Hematopoietic multipotent progenitor cell treated with erythropoietin and hydrocortisone succinate and interleukin-3 and kit ligand, for 15 days (in vitro differentiated cells): ENCODE measurements around the gene DNAH3.
"Not testable (repeated sequence)": the region's sequence is repeated elsewhere in the genome, so short reads cannot be mapped to it uniquely, and the experiment has no call there.

Experiments used
- DNase-seq: peaks from one replicate; pipeline ENCODE4 v3.0.0-alpha.2; 2015; ENCODE audit warnings: low spot score

DNAH3 gene, protein sequence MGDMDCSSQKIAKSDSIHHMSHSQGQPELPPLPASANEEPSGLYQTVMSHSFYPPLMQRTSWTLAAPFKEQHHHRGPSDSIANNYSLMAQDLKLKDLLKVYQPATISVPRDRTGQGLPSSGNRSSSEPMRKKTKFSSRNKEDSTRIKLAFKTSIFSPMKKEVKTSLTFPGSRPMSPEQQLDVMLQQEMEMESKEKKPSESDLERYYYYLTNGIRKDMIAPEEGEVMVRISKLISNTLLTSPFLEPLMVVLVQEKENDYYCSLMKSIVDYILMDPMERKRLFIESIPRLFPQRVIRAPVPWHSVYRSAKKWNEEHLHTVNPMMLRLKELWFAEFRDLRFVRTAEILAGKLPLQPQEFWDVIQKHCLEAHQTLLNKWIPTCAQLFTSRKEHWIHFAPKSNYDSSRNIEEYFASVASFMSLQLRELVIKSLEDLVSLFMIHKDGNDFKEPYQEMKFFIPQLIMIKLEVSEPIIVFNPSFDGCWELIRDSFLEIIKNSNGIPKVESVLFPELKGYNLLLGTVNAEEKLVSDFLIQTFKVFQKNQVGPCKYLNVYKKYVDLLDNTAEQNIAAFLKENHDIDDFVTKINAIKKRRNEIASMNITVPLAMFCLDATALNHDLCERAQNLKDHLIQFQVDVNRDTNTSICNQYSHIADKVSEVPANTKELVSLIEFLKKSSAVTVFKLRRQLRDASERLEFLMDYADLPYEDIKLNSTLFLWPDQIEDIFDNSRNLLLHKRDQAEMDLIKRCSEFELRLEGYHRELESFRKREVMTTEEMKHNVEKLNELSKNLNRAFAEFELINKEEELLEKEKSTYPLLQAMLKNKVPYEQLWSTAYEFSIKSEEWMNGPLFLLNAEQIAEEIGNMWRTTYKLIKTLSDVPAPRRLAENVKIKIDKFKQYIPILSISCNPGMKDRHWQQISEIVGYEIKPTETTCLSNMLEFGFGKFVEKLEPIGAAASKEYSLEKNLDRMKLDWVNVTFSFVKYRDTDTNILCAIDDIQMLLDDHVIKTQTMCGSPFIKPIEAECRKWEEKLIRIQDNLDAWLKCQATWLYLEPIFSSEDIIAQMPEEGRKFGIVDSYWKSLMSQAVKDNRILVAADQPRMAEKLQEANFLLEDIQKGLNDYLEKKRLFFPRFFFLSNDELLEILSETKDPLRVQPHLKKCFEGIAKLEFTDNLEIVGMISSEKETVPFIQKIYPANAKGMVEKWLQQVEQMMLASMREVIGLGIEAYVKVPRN (N-terminal part only)

DNA sequence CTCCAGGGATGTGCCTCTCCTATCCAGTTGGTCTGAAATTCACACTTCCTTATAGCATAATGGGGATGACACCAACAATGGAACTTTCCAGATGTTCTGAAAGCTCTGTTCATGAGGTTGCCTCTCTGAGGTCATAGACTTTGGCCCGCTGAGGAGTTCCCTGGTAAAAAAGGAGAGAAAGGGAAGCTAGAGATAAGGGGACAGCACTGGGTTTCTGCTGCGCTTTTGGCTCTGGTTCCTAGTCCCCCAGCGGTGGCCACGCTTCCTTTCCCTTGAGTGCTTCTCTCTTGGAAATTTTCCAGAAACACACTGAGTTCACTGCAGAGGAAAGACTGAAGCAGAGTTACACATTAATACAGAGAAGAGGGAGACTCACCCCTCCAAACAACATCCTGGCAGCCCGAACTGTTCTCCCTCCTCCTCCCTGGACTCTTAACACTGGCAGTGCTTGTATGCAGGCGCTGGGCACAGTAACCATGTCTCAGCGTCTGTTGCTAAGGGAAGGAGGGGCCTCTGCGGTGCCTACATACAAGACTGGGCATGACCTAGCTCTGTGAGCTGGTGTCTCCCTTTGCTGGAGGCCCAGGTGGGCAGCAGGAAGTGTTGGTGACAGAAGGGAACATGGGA is at the start of gene DNAH3:
DNAH3 (minus strand) TSS at position 472 of the 627 bp plus-strand sequence. CDS start 527 bp downstream, outside the sequence.
- no peak for DNase-seq

DNA sequence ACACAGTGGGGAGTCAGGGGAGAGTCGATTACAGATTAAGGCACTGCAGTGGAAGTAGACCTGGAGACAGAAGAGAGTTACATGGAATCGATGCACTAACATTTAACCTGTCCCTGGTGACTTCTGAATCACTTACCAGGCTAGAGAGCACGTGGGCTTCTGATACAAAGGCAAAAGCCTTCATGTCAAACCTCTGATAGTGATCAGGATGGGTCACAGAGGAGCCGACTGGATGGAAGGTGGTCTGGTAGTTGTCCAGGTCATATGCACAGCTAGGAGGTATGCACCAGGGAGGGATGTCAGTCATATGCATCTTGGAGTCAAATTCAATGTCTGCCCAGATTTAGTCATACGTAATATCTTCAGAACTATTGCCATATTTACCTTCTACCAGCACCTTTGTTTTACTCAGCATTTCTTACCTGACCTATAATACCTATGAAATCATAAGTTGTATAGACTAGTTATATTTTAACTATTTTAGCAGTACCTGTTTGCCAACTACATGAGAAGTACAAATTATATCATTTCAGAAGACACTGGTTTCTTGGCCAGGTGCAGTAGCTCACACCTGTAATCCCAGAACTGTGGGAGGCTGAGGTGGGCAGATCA is 49.1 kb upstream of the DNAH3 start:
- no peak for DNase-seq

DNA sequence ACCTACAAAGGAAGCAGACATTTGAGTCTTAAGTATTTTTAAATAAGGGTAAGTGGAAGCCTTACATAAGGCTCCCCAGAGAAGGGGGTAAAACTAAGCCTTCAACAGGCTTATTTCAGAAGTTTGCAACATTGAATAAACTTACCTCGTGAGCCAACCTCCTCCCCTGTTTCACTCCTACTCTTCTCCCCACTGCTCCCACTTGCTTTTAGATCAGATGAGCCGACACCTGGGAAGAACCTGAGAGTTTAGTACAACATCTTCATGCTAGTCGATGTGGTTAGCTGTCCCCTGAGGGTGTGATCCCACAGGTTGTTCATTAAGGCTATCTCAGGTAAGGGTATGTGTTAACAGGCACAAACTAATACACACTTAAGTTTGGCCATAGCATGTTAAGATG is 47.0 kb upstream of the DNAH3 start:
- no peak for DNase-seq

DNA sequence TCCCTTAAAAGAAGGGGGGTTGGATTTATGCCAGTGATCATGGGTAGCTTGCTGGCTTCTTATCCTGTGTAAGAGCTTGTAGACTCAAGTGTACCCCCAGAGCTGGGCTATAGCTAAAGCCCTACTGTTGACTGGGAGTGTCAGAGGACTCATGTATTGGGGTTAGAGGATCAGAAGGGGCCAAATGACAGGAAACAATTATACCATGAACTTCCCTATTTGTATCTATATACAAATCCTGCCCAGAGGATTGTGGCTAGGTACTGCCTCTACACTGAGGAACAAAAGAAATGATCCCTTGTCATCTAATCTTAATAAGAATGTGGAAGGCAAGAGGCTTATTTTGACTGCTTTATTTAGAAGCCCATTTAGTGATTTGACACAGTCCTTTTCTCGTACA is 46.5 kb upstream of the DNAH3 start:
- DNase-seq = no peak

DNA sequence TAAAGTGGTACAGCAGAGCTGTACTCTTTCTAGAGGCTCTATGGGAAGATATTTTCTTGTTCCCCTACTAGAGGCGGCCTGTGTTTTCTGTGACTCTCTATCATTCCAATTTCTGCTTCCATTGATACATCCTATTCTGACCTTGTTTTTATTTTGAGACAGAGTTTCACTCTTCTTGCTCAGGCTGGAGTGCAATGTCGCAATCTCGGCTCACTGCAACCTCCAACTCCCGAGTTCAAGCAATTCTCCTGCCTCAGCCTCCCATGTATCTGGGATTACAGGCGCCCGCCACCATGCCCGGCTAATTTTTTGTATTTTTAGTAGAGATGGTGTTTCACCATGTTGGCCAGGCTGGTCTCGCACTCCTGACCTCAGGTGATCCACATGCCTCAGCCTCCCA is 44.7 kb upstream of the DNAH3 start:
- DNase-seq = not testable (repeated sequence)

DNA sequence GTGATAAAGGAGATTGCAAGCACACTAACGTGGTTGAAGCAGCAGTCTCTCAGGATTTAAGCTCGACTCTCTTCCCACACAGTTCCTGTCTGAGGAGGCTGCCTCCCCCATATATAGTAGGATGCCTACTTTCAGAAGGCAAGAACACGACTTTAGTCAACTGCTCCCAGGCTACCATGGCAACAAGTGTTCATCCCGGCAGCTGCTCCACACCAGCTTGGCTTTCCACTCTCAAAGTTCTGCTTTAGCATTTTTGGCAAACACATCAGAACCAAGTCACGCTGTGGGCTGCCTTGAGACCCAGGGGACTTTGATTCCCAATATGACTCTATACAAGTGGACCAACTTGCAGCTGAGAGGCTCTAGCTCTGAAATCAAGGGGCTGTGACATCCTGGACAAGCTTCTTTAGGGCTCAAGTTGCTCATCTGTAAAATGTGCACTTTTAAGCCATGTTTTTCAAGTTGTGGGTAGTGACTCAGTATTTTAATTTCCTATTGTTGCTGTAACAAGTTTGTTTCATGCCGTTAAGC is 44.2 kb upstream of the DNAH3 start:
- DNase-seq = no peak

DNA sequence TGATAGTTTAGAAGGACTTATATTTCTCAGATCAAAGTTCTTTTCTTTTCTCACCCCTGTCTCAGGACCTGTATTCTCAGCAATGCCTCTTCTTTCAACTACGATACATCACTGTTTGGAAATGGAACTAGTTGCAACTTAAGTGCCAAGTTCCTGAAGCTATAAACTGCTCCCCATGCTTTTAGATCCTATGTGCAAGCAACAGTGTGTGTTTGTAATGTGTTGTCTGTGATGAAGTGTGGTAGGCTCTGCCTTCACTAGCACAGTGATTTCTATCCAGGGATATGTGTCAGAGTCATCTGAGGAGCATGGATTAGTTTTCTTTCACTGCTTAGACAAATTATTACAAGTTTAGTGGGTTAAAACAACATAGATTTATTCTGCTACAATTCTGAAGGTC is 42.3 kb upstream of the DNAH3 start:
- no peak for DNase-seq

DNA sequence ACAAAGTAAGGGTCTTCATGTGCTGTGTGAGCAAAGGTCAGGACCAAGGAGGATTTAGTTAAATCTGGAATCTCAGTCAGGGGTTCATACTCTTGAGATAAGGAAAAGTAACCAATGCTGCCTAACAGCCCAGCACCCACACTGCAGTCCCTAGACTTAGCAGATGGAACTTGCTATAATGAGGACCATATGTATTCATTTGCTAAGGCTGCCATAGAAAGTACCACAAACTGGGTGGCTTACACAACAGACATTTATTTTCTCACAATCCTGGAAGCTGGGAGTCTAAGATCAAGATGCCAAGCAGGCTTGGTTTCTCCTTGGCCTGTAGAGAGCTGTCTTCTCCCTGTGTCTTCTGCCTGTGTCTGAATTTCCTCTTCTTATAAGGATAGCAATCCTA is 40.0 kb upstream of the DNAH3 start:
- no peak for DNase-seq

DNA sequence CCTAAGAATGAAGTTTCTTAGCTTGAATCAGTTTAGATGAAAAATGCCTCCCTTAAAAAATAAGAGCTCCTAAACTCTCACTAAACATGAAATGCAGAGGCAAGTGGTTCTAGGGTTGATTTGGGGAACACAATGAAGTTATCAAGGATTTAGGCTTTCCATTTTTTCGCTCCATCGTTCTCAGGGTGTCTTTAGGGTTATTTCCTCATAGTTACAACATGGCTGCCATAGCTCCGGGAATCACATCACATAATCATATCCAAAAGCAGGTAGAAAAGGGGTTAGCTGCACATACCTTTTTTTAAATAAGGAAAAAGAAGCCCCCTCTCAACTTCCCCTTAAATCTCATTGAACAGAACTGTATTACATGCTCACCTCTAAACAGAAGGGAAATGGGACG is 39.4 kb upstream of the DNAH3 start:
- DNase-seq = no peak

DNA sequence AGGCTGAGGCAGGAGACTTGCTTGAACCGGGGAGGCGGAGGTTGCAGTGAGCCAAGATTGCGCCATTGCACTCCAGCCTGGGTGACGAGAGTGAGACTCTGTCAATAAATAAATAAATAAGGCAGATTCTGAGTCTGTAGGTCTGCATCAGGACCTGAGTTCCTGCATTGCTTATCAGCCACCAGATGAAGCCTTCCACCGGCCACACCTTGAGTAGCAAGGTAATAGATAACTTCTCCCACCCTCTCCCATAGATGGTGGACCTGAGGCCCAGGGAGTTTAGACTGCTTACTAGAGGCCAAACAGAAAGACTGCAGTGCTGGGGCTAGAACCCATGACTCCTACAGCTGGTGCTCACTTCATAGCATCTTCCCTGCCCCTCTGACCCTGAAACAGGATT is 38.7 kb upstream of the DNAH3 start:
- DNase-seq = no peak

DNA sequence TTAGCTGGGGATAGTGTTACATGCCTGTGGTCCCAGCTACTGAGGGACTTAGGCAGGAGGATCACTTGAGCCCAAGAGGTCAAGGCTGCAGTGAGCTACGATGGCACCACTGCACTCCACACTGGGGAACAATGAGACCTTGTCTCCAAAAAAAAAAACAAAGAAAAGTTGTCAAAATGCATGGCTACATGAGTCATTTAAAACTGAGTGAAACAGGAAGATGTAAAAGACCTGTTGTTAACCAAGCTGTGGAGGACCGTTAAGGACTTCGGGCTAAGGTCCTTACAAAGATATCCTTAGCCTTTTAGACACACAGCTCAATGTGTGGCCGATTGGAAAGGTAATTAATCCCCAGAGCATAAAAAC is 35.7 kb upstream of the DNAH3 start:
- DNase-seq = no peak

DNA sequence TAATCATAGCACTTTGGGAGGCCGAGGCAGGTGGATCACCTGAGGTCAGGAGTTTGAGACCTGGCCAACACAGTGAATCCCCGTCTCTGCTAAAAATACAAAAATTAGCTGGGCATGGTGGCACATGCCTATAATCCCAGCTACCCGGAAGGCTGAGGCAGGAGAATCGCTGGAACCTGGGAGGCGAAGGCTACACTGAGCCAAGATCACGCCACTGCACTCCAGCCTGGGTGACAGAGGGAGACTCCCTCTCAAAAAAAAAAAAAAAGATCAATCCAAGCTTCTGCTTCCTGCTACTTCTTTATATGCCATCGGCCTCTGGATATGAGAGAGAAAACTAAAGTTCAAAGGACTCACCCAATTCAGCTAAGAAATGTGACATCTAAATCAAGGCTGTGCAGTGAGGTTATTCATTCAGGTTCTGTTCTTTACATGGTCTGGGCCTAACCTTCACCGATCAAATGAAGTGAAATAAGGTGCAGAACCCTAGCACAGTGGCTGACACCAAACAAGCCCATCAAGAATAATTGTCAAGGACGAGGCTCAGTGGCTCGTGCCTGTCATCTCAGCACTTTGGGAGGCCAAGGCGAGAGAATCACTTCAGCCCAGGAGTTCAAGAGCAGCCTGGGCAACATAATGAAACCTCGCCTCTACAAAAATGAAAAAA is 35.1 kb upstream of the DNAH3 start:
- no peak for DNase-seq

DNA sequence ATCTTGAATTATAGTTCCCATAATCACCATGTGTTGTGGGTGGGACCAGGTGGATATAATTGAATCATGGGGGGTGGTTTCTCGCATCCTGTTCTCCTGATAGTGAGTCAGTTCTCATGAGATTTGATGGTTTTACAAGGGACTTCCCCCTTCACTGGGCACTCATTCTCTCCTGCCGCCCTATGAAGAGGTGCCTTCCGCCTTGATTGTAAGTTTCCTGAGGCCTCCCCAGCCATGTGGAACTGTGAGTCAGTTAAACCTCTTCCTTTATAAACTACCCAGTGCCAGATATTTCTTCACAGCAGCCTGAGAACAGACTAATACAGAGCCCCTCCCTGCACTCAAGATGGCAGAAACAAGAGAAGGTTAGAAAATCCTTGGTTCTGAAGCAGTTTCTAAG is 34.2 kb upstream of the DNAH3 start:
- no peak for DNase-seq

DNA sequence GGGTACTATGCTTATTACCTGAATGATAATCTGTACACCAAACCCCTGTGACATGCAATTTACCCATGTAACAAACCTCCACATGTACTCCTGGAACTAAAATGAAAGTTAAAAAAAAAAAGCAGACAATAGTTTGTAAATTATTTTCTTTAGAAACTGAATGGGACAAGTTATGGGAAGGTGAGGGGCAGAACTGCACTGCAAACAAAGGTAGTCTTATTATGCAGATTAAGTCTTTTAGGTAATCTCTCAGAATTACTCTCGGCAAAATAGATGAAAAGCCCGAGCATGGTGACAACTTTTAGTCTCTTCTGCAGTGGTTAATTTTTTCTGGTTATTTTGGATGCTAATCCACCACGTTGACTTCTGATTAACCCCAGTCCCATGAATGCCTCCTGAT is 33.3 kb upstream of the DNAH3 start:
- DNase-seq = no peak

DNA sequence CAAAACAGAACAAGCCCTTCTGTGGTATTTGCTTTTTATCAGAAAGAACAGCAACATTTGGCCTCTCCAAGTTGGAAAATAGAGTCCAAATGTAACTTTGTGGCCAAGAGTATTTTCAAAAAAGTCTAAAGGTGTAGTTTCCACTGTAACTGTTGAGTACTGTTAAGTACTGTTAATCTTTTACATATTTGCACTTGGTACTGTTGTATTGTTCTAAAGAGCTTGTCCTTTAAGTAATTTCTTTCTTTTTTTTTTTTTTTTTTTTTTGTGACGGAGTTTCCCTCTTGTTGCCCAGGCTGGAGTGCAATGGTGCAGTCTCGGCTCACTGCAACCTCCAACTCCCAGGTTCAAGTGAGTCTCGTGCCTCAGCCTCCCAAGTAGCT is 29.3 kb upstream of the DNAH3 start:
- DNase-seq = no peak

DNA sequence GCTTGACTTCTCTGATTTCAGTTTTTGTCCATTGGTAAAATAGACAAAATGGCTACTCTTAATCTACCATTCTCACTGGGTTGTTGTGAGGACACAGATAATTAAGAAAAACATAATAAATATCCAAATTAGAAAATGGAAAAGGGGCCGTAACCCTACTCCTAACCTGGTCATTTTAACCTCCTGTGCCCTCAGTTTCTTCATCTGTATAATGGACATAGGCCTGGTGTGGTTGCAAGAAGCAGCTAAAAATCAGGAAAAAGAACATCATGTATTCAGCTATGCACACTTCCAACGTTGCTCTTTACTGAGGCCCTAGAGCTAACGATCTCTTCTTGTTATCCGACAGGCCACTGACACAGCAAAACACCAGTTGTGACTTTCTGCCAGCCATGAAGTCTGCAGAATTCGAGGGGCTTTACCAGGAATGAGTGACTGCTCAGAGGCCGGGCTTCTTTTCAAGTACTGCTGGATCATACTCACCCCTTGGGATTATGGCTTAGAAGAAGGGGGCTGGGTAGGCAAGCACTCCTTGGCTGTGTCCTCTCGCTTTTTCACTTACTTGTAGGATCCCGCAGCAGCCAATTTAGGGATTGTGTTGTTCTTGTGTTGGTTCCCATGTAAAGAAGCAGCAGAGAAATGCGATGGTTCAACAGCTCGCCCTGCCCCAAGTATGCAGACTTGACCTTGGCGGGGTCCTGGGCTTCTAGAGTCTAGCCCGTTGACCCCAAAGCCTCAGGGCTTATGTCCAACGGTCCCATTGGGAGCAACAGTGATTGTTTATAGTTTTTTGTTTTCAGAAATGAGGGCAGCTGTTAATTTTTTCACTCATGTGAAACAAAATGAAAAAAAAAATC is 28.7 kb upstream of the DNAH3 start:
- DNase-seq = no peak

DNA sequence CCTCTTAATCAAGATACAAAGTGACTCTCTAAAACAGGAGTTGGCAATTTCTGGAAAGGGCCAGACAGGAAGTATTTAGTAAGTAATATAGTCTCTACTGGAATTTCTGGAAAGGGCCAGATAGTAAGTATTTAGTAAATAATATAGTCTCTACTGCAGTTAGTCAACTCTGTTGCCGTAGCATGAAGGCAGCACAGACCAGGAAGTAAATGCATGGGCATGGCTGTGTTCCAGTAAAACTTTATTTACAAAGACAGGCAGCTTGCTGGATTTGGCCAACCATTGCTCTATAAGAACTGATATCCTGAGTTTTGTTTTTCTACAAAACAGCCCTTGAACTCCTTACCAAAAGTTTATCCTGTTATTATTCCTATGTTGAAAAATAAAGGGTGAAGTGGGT is 24.8 kb upstream of the DNAH3 start:
- DNase-seq = no peak

DNA sequence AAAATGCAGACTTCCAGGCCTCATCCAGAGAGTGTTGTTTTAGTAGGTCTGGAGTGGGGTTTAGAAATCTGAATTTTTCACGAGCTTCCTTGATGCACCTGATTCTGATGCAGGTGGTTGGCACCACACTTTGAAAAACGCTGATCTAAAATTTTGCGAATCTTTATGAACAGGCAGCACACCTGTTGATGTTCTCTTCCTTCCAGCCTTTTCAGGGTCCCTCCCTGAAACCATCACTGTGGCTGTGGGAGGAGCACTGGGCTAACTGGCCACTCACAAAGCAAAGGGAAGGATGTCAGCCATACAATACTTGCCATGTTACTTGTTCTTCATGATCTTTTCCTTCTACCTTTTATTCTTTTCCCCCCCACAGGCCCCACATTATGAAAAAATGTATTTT is 22.0 kb upstream of the DNAH3 start:
- no peak for DNase-seq

DNA sequence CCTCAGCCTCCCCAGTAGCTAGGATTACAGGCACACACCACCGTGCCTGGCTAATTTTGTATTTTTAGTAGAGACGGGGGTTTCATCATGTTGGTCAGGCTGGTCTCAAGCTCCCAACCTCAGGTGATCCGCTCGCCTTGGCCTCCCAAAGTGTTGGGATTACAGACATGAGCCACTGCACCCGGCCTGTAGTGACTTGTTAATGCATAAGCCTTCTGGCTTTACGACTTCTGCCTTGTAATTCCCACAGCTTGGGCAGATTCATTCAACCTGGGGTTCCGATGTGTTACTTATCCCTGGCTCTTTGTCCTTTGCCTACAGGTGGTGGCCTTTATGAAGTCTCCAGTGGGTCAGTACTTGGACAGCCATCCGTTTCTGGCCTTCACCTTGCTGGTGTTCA is 19.5 kb upstream of the DNAH3 start:
- DNase-seq = not testable (repeated sequence)
